ENCODE data around the gene ATG2A.
"Not testable (repeated sequence)": the region's sequence is repeated elsewhere in the genome, so short reads cannot be mapped to it uniquely, and the experiment has no call there.

Gene ATG2A

GRCh38 chr11:64852804-64853509, 64.1 kb downstream of the ATG2A start:
- no peak for DNase-seq

GRCh38 chr11:64851831-64852351, 65.1 kb downstream of the ATG2A start:
- DNase-seq: no peak

DNA sequence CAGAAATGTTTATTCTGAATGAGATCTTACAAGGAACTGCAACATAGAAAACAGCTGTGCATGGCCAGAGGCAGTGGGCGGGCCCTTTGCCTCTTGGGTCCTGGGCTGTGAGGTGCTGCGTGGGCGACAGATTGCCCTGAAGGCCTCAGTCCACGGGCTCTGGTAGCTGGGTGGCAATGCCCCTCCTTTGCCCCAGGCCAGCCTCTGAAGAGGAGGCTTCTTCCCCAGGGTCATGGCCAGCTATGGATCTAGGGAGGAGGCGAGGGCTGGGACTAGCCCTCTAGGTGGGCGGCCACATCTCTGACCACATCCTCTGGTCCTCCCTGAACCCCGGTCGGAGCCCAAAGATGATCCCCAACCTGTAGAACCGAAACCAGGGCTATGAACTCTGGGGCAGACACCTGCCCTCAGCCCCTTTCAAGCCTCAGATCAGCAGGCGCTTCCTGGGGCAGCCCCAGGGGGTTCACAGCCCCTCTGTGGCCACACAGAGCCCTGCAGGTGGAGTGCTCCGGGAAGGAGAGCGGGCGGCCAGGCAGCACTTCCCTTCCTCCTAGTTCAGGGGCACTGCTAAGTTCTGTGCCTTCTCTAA, 65.9 kb downstream of the ATG2A start:
- no peak for DNase-seq

GRCh38 chr11:64849598-64850356, 67.2 kb downstream of the ATG2A start:
- no peak for DNase-seq

DNA sequence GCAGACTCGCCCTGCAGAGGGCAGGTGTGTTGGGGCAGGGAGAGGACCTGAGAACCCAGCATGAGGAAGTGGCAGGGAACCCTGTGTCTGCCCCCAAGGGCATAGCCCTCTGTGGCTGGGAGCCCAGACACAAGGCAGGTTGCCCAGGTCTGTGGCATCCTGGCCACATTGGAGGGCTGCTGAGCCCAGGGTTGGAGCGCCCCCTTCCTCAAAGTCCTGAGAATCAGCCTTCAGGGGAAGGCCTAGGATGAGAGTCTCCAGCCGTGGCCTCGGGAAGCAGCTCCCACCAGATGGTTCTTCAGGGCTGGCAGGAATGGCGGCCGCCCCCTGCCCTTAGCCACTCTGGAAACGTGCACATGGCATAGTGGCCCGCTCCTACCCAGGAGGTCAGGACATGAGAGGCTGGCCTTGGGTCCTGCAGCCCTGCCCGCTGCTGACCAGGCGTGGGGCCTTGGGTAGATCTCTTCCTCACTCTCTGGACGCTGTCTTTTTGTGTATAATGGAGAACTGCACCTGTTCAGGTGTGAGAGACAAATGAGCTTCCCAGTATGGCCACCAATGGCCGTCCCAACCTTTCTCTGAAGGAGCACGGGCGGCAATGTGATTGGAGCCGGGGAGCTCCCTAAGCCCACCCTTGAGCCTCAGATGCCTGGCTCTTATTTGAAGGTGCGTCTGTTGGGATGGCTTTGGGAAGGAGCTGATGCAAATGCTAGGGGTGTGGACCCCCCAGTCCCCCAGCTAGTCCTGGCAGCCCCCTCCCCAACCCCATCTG, 68.0 kb downstream of the ATG2A start:
- no peak for DNase-seq

DNA sequence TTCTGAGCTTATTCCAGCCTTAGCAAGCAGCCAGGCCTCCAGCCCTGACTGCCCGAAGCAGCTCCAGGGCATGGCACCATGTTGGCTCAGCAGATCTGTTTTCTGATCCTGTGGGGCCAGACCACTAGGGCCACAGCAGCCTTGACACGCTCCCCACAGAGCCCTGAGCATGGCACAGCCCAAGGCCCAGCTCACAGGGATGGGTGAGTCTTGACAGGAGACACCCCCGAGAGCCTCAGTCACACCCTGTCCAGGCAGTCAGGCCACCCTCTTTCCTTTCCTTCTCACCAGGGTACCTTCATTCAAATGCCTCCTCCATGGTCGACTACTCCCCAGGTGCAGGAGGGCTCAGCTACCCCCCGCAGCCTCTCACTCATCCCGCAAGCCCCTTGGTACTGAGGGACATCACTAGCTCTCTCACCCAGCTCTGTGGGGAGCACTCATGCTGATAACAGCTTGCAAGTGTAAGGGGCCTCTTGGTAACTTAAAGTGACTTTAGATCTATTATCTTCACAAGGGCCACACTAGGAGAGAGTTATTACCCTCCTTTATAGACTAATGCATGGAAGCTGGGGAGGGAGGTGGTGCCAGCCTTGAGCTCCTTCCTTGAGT, 68.7 kb downstream of the ATG2A start:
- DNase-seq: no peak

GRCh38 chr11:64846998-64847666, 69.9 kb downstream of the ATG2A start:
- DNase-seq: peak; percentile 96 to 98

DNA sequence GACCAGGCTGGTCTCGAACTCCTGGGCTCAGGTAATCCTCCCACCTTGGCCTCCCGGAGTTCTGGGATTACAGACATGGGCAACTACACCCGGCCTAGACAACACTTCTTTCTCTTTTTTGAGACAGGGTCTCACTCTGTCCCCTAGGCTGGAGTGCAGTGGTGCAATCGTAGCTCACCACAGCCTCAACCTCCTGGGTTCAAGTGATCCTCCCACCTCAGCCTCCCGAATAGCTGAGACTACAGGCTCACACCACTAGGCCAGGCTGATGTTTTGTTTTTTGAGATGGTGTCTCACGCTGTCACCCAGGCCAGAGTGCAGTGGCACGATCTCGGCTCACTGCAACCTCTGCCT, 71.3 kb downstream of the ATG2A start:
- not testable (repeated sequence) for DNase-seq

DNA sequence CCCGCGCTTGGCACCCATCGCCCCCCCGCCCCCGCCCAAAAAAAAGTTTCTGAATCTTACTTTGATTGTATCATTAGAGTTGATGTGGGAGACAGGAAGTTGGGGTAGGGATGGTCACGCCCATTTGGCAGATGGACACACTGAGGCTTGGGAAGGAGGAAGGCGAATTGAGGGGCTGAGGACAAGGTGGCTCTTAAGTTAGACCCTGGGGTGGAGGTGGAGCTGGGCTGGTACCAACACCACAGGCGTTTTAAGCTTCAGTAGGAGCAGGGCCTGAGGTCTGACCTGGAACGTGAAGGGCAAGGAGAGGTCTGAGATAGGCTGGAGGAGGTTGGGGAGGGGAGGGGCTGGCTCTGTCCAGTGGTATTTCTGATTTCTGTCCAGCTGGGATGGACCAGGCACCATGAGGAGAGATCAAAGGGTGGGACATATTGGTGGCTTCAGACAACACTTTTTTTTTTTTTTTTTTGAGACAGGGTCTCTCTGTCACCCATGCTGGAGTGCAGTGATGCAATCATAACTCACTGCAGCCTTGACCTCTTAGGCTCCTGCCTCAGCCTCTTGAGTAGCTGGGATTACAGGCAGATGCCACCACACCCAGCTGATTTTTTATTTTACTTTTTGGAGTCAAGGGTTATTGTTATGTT, 71.8 kb downstream of the ATG2A start:
- DNase-seq: no peak

Data from stimulated activated CD4-positive, alpha-beta T cell treated with anti-CD3 and anti-CD28 coated beads, Interleukin-2, amount 100 ng/mL, for 48 hours (primary cell).